HG03354 (cell line): ENCODE measurements around the gene JDP2.

Experiments
- ATAC-seq: cut with Tn5 transposase; IDR thresholded peaks from one replicate; pipeline ENCODE4 v1.9.1; 2021; ENCODE audit warnings: mild to moderate bottlenecking; ENCODE audit not compliant: unreplicated experiment, poor library complexity, severe bottlenecking

JDP2 gene

GRCh38 chr14:75452900-75453816 lies 25.3 kb downstream of the JDP2 start:
- ATAC-seq, result no peak

GRCh38 chr14:75453817-75454434 lies 26.1 kb downstream of the JDP2 start:
- ATAC-seq, result peak; percentile 71

- no peak for ATAC-seq
These were observed 27.2 kb downstream of the JDP2 start for GRCh38 chr14:75454963-75455546.

GRCh38 chr14:75456069-75456996 lies 28.5 kb downstream of the JDP2 start:
- ATAC-seq, result no peak

- no peak for ATAC-seq
These were observed 29.1 kb downstream of the JDP2 start for GRCh38 chr14:75456997-75457335.

GRCh38 chr14:75457648-75458165 lies 29.9 kb downstream of the JDP2 start:
- no peak for ATAC-seq

GRCh38 chr14:75458305-75458704 lies 30.5 kb downstream of the JDP2 start:
- no peak for ATAC-seq

- ATAC-seq, result no peak
These were observed 31.4 kb downstream of the JDP2 start for GRCh38 chr14:75459099-75459741.

- ATAC-seq, result no peak
These were observed 32.0 kb downstream of the JDP2 start for GRCh38 chr14:75459791-75460190.

GRCh38 chr14:75460394-75460793 lies 32.6 kb downstream of the JDP2 start:
- no peak for ATAC-seq

- no peak for ATAC-seq
These were observed 33.5 kb downstream of the JDP2 start for GRCh38 chr14:75461303-75461702.

- no peak for ATAC-seq
These were observed 34.0 kb downstream of the JDP2 start for GRCh38 chr14:75461755-75462349.

GRCh38 chr14:75464626-75465025 lies 36.8 kb downstream of the JDP2 start:
- no peak for ATAC-seq

- no peak for ATAC-seq
These were observed 39.9 kb downstream of the JDP2 start for GRCh38 chr14:75467763-75468162.

GRCh38 chr14:75469164-75469563 lies 41.3 kb downstream of the JDP2 start:
- ATAC-seq, result no peak

- ATAC-seq, result no peak
These were observed 41.9 kb downstream of the JDP2 start for GRCh38 chr14:75469606-75470237.

- ATAC-seq, result no peak
These were observed 42.5 kb downstream of the JDP2 start for GRCh38 chr14:75470238-75470797.

- ATAC-seq, result no peak
These were observed 43.2 kb downstream of the JDP2 start for GRCh38 chr14:75471059-75471458.
